Activated CD8-positive, alpha-beta memory T cell treated with anti-CD3 and anti-CD28 coated beads for 4 hours (primary cell): ENCODE measurements around the gene APOE.
"Not testable (repeated sequence)": the region's sequence is repeated elsewhere in the genome, so short reads cannot be mapped to it uniquely, and the experiment has no call there.

Experiments
- DNase-seq, 2 donors: peaks; one replicate each; pipeline ENCODE4 v3.0.0-alpha.2; 2020; ENCODE audit warnings: low read depth in 2 of 2

APOE gene

DNA sequence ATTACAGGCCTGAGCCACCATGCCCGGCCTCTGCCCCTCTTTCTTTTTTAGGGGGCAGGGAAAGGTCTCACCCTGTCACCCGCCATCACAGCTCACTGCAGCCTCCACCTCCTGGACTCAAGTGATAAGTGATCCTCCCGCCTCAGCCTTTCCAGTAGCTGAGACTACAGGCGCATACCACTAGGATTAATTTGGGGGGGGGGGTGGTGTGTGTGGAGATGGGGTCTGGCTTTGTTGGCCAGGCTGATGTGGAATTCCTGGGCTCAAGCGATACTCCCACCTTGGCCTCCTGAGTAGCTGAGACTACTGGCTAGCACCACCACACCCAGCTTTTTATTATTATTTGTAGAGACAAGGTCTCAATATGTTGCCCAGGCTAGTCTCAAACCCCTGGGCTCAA lies 4.2 kb downstream of the APOE start:
- no peak for DNase-seq

DNA sequence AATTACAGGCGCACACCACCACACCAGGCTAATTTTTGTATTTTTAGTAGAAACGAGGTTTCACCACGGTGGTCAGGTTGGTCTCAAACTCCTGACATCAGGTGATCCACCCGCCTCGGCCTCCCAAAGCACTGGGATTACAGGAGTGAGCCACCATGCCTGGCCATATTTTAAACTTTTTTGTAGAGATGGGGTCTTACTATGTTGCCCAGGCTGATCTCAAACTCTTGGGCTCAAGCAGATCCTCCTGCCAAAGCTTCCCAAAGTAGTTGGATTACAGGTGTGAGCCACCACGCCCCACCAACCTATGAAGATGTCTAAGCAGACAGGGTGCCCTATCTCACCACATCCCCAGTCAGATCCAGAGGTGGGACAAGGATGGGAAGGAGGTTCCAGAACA lies 6.3 kb downstream of the APOE start:
- DNase-seq, result not testable (repeated sequence)

DNA sequence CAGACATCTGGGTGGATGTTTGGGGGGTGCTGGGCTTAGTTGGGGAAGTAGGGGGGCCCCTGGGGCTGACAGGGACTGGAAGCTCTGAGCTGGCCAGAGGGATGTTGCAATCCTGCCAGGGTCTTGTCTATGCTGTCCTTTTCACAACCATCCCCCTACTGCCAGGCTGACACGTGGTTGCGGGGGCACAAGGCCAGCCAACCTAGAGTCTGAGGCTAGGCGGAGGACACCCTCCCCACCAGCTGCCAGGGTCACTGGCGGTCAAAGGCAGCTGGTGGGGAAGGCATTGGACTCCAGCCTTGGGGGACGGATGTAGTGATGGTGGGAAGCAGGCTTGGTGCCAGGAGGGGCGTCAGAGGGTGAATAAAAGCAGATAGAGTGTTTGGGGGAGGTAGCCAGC lies 7.3 kb downstream of the APOE start:
- DNase-seq, result no peak

- DNase-seq, result not testable (repeated sequence)
These were observed 8.2 kb downstream of the APOE start for GRCh38 chr19:44913512-44914432.

- peak; percentile 44 to 55 for DNase-seq
These were observed 9.0 kb downstream of the APOE start, which contains the start of gene APOC1 for GRCh38 chr19:44914433-44915206. Gene APOC1, plus strand, starts transcription at chr19:44914608. Its CDS starts 284 bp downstream, at chr19:44914892.

DNA sequence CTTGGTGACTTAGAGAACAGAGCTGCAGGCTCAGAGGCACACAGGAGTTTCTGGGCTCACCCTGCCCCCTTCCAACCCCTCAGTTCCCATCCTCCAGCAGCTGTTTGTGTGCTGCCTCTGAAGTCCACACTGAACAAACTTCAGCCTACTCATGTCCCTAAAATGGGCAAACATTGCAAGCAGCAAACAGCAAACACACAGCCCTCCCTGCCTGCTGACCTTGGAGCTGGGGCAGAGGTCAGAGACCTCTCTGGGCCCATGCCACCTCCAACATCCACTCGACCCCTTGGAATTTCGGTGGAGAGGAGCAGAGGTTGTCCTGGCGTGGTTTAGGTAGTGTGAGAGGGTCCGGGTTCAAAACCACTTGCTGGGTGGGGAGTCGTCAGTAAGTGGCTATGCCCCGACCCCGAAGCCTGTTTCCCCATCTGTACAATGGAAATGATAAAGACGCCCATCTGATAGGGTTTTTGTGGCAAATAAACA lies 18.7 kb downstream of the APOE start:
- no peak for DNase-seq

DNA sequence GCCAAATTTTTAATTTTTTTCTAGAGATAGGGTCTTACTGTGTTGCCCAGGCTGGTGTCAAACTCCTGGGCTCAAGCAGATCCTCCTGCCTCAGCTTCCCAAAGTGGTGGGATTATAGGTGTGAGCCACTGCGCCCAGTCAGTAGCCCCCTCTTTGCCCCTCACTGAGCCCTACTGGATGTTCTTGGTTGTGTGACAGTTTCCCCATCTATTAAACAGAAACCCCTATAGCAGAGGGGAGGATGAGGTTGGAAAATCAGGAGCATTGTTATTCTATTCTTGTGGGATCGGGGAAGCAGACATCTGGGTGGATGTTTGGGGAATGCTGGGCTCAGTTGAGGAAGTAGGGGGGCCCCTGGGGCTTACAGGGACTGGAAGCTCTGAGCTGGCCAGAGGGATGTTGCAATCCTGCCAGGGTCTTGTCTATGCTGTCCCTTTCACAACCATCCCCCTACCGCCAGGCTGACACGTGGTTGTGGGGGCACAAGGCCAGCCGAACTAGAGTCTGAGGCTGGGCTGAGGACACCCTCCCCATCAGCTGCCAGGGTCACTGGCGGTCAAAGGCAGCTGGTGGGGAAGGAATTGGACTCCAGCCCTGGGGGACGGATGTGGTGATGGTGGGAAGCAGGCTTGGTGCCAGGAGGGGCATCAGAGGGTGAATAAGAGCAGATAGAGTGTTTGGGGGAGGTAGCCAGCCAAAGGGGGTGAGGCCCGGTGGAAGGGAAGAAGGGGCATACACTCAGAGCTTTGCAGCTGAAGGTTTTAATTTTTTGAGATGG lies 19.7 kb downstream of the APOE start:
- no peak for DNase-seq

GRCh38 chr19:44926245-44927077 lies 20.9 kb downstream of the APOE start:
- DNase-seq, result not testable (repeated sequence)

DNA sequence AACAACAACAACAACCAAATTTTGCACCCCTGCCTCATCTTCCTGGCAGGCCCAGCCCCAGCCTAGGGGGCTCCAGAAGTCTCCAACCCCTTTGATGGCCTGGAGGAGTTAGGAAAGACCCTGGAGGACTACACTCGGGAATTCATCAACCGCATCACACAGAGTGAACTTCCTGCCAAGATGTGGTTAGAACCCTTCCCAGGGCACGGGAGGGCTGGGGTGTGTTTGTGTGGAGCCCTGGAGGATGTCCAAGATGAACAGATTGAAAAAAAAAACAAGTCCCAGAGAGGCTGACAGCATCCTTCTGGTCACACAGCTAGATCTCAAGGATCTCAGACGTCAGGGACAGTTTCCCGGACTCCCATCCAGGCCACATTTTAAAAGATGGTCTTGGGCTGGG lies 22.1 kb downstream of the APOE start:
- DNase-seq, result no peak

- DNase-seq, result no peak
These were observed 24.5 kb downstream of the APOE start for GRCh38 chr19:44930088-44930487.

DNA sequence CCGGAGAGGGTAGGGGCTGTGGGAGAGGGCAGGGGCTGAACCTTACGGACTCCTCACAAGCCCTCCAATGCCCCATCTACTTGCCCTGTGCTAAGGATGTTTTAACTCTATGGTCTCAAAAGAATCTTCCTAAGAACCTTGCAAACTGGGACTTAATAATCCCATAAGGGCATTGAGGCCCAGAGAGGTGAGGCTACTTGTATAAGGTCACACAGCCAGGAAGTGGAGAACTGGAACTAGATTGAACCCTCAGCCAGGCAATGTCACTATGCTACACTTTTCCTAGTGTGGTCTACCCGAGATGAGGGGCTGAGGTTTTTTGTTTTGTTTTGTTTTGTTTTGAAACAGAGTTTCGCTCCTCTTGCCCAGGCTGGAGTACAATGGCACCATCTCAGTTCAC lies 25.9 kb downstream of the APOE start:
- DNase-seq, result no peak

- DNase-seq, result no peak
These were observed 34.1 kb downstream of the APOE start for GRCh38 chr19:44939668-44940067.

DNA sequence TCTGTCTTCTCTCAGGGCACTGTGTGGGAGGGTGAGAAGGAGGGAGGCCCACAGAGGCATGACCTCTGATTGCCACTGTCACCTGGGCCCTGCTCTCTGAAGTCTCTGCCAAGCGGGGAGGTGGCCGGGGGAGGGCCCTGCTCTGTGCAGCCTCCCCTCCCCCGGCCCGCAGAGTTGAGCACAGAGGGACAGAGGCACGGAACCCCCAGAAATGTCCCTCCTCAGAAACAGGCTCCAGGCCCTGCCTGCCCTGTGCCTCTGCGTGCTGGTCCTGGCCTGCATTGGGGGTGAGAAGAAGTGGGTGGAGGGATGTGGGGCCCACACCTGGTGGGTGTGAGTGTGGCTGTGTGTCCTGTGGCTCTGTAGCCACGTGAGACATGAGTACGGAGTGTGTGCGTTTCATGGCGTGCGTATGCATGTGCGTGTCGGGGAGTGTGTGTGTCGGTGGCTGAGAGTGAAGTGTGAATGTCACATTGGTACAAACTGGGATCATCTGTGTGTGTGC lies 36.5 kb downstream of the APOE start, which contains the start of gene APOC4:
APOC4 (plus strand) TSS at position 171 of the 505 bp plus-strand sequence; CDS start at position 212, 41 bp downstream.
- DNase-seq, result no peak

- DNase-seq, result no peak
These were observed 38.2 kb downstream of the APOE start for GRCh38 chr19:44943801-44944249.

- DNase-seq, result no peak
These were observed 41.5 kb downstream of the APOE start for GRCh38 chr19:44947041-44947581.

DNA sequence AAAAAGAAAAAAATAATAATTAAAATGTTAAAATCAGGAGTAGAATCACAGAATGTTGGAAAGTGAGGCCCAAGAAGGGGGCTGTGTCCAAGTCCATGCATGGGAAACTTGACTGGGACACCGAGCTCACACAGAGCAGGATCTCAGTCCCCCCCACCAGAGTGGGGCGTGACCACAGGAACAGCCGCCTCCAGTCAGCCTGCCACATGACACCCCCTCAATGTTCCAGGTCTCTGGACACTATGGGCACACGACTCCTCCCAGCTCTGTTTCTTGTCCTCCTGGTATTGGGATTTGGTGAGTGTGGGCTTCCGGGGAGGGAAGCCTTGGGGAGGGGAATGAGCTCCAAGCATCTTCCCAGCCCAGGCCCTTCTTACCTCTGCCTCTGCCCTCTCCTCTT lies 42.6 kb downstream of the APOE start:
- DNase-seq, result no peak

GRCh38 chr19:44948763-44949374 lies 43.3 kb downstream of the APOE start:
- no peak for DNase-seq

GRCh38 chr19:44949550-44949949 lies 44.0 kb downstream of the APOE start:
- no peak for DNase-seq
